ENCODE data around the gene UBE2A.

UBE2A gene

DNA sequence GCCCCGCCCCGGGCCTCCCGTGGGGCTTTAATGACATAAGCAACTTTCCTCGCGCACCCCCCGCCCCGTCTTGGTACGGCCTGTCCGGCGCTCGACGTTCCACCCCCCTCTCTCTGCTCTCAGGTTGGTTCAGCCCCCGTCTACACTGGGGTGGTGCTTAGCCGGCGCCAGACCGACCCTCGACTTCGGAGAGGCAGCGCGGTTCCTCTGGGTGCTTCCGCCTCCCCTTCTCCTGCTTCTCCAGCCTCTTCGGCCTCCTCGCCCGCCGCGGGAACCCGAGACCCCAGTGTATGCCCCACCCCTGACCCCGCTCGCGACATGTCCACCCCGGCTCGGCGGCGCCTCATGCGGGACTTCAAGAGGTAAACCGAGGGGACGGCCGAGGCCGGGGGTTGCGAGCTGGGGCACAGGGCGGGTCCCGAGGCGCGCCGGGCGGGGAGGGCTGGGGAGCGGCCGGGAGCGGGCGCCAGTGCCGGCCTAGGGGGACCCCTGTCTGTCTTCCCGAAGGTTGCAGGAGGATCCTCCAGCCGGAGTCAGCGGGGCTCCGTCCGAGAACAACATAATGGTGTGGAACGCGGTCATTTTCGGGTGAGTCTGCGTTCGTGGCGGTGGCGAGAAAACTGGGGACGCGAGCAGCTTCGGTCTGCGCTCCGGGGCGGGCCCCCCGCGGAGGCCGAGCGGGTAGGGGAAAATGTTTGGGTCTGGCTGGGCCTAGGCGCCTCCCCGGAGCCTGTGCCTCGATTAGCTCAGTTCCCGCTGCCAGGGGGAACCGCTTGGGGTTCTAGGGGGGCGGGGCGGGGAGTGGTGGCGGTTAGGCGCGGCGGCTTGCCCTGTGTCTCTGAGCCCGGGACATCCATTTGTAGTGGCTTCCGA, at the start of gene UBE2A:
Gene UBE2A, plus strand, starts transcription at position 170 of the 873 bp plus-strand sequence. Its CDS starts 149 bp downstream, at position 319.
- DNase-seq, result peak; percentile 30

- DNase-seq, result no peak
These were observed 44.8 kb upstream of the UBE2A start for GRCh38 chrX:119529345-119530276.

DNA sequence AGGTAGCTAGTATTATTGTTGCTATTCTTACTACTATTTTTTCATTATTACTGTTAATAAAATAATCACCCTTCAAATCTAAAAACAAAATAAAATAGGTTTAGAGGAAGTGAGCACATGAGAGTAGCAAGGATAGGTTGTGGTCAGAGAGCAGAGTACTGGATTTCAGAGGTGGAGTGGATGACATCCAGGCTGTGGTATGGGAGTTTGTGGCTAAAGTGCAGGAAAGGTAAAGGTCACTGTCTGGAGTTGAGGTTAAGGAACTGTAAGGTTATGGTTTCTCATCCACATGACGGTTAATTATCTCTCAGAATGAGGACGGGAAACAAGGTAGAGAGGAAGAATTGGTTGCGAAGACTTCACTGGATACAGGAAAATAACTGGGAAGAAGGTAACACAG, 36.9 kb upstream of the UBE2A start:
- DNase-seq, result no peak

GRCh38 chrX:119539872-119540271, 34.5 kb upstream of the UBE2A start:
- DNase-seq, result no peak

DNA sequence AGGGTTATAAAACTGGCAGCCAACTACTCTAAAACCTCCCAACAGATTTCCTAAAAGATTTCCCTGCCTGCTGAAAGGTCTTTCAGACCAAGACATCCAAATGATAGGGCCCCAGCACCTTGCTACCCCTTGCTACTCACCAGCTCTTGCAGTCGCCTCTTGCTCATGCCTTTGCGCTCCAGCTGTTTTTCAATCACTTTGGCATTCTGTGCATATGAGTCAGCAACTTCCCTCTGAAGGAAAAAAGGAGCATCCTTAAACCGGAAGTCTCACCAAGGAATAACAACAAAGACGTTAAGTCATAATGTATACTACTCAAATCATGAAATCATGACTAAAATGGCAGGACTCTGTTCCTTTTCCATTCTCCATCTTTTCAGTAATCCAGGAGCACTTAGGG, 33.2 kb upstream of the UBE2A start:
- DNase-seq, result no peak

- no peak for DNase-seq
These were observed 24.9 kb upstream of the UBE2A start for GRCh38 chrX:119549327-119550016.

DNA sequence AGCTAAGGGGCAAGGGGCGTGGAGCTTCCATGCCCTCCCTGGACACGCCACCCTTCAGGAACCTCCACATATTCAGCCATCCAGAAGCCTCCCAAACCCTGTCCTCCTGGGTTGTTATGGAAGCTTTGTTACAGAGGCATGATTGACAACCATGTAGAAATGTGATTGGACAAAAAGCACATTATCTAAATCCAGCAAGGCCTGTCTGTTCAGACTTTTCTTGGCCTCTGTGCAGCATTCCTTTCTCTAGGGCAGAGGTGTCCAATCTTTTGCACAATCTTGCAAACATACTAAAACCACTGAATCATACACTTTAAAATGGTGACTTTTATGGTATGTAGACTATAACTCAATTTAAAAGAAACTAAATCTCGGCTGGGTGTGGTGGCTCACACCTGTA, 21.9 kb upstream of the UBE2A start:
- no peak for DNase-seq

GRCh38 chrX:119565107-119565663, 9.2 kb upstream of the UBE2A start, which contains the start of gene STEEP1:
STEEP1 (minus strand) TSS chrX:119565409; CDS start chrX:119565355, 54 bp downstream.
- DNase-seq, result peak; percentile 17

- no peak for DNase-seq
These were observed 4.0 kb upstream of the UBE2A start for GRCh38 chrX:119570351-119570835.

DNA sequence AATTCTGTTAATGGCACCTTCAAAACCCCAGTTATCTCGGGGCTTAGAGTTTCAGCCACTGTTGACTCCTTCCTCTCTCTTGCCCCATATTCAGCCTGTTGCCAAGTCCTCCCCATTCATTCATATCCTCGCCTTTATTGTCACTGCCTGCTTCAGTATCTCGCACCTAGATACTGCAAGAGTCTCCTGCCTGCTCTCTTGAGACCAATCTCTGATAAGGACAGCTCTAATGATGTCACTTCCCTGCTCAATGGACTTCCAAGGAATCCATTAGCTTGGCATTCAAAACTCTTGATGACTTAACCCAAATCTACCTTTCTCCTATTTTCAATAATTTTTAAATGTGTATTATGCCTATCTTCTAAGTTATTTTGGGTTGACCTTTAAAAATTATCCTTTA, 1.1 kb upstream of the UBE2A start:
- DNase-seq, result no peak

GRCh38 chrX:119573840-119574393, 446 bp upstream of the UBE2A start:
- no peak for DNase-seq

DNA sequence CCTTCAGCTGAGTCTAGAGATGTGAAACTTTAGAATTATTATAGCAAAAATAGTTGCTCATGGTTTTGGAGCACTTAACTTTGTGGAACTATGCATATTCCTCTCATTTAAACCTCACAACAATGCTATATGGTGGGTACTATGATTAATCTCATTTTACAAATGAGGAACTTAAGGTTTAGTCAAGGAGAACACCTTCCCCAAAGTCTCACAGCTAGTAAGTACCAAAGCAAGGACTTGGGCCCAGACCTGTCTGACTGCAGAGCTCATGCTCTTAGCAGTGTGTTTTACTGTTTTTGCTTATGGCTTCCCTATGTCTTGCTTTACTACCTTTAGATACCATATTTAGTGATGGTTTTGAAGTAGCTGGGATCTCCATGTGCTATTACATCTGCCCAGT, 5.1 kb downstream of the UBE2A start:
- no peak for DNase-seq

DNA sequence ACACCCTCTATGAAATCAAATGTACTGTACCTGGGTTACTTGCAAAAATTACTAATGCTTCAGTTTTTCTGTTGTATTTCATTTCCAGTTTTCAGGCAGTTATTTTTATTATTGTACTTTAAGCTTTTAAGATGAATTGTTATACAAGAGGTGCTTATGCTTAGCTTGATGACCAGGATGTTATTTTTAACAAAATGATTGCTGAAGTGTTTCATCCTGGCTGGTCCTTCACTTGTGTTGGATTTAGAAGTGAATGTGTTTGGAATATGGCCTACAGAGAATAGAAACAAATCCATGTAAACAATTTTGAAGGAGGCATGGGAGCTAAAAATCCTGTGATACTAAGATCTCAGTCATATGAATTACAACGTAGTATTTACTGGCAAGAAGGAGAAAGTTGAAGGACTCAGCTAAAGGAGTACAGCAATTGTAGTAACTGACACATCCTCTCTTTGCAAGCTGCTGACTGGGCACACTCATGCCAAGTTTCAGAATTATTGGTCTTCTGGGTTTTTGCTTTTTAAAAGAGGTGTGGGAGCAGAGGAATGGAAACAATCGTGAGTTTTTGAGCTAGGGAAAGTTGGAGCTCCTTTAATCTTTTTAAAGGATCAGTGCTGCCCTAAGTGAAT, 9.2 kb downstream of the UBE2A start:
- DNase-seq, result no peak

DNA sequence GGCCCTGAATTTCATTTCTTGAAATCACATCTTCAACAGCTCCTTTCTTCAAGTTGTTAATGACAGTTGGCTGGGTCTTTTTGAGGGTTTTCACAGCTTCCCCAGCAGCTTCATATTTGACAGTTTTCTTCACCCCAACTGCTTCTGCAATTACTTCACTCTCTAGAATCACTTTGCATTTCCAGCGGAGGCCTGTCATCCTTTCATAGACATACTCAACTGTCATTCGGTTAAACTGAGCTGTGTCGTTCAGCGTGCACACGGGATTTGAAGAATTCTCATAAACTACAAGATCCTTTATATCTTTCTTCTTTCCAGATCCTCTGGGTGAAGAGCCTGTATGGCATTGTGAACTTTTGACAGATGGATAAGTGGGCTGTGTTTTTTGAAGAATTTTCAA, 15.4 kb downstream of the UBE2A start:
- no peak for DNase-seq

- no peak for DNase-seq
These were observed 28.4 kb downstream of the UBE2A start for GRCh38 chrX:119602701-119603255.

- DNase-seq, result no peak
These were observed 30.6 kb downstream of the UBE2A start for GRCh38 chrX:119604766-119605463.

DNA sequence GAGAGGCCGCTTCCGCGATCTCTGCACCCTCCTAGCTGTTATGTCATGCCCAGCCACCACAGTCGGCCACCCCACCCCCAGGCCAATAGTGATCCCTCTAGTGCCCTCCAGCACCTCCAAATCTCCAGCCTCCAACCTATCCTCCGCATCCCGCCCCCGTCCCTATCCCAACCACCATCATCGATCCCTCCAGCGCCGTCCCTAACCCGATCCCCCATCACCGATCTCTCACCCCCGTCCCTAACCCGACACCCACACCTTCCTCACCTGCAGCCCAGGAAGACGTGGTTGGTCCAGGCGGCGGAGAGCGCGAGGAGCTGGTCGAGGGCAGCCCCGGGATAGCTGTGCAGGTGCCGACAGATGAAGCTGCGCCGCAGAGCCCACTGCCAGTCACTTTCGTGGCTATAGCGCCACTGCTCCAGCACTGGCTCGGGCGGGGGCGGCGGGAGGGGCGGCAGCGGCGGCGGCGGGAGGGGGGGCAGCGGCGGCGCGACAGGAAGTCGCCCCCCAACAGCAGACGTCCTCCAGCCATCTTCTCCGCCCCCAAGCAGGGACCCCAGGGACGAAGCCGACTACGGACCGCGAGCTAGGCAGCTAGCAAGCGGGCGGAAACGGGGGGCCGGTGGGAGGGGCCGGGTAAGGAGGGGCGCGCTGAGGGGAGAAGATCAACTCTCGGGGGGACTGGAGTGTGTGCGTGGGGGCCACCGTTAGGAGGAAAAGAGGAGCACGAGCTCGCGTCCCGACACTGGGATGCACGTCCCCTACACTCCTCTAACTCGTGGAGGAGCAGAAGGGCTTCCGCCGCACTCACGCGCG, 31.3 kb downstream of the UBE2A start:
- DNase-seq, result no peak

GRCh38 chrX:119606280-119607017, 32.1 kb downstream of the UBE2A start, which contains the start of gene NKRF:
NKRF (minus strand) TSS chrX:119606424.
- DNase-seq, result peak; percentile 68

GRCh38 chrX:119607018-119607389, 32.6 kb downstream of the UBE2A start:
- DNase-seq, result no peak

Measured in GOT3 (cell line).